ENCODE data around the gene KCNK3. TPM values are rescaled to one million over a fixed set of nuclear protein-coding genes. Genes with fewer than 3 reads are reported as not detected.

Gene KCNK3
- total RNA-seq, 1 experiment from 2014 or later, result 0.09 TPM

GRCh38 chr2:26733413-26733812, 40.9 kb downstream of the KCNK3 start:
- no peak overlapping the region for H2BK120ac ChIP-seq (ENCODE audit: low read depth, low read length, poor library complexity, severe bottlenecking)
- no peak overlapping the region for H2BK20ac ChIP-seq (ENCODE audit: low read depth, low read length, poor library complexity, severe bottlenecking)
- no peaks in the 10 kb centered on the region for H3K4me1 ChIP-seq (ENCODE audit: insufficient read depth, low read length)
- Mint-ChIP-seq H3K4me1 (peaks cover 0 to 3% of the 10 kb centered on the region in 2 experiments; a peak in 1 of 4 replicates), H3K27me3 (ENCODE audit: low read depth) (peaks cover 7% of the 10 kb centered on the region), H3K36me3 (ENCODE audit: insufficient read depth in 1 of 3, low read depth in 3 of 3) (no peaks in the 10 kb centered on the region), H3K27ac (no peak overlapping the region), H3K9me3 (no peaks in the 10 kb centered on the region), H3K4me3 (no peak overlapping the region)
- H3K56ac ChIP-seq (ENCODE audit: insufficient read length, low read depth, low read length), result no peak overlapping the region
- no peaks in the 10 kb centered on the region for H3K27me3 ChIP-seq (ENCODE audit: insufficient read depth, low read length)
- no peak overlapping the region for H2BK12ac ChIP-seq (ENCODE audit: insufficient read length, low read depth, low read length)
- no peak overlapping the region for H4K5ac ChIP-seq (ENCODE audit: insufficient read length, low read depth, low read length)
- no peak for DNase-seq
- no peak overlapping the region for H2AFZ ChIP-seq (ENCODE audit: low read length)
- H3K4me2 ChIP-seq (ENCODE audit: insufficient read depth, insufficient read length, low read length), result no peak overlapping the region
- no peak for TF ChIP-seq CTCF (conservative IDR thresholded peaks at IDR 0.05)
- H2BK15ac ChIP-seq (ENCODE audit: low read depth, low read length), result no peak overlapping the region
- no peaks in the 10 kb centered on the region for H3K79me1 ChIP-seq (ENCODE audit: insufficient read depth, low read depth, low read length, poor library complexity, severe bottlenecking)
- H3K27ac ChIP-seq (ENCODE audit: insufficient read length, low read depth, low read length), result no peak overlapping the region
- H4K8ac ChIP-seq (replicated peaks; ENCODE audit: insufficient read length, low read depth, low read length), result no peak overlapping the region
- H3K4ac ChIP-seq (ENCODE audit: low read depth, low read length), result no peak overlapping the region
- no peaks in the 10 kb centered on the region for H3K23me2 ChIP-seq (ENCODE audit: insufficient read length, low read depth, low read length, poor library complexity, severe bottlenecking)
- H3K18ac ChIP-seq (ENCODE audit: insufficient read length, low read depth, low read length), result no peak overlapping the region
- H2BK5ac ChIP-seq (ENCODE audit: insufficient read length, low read length), result no peak overlapping the region
- no CpG with 5 or more reads among the region's 9 CpGs for WGBS (ENCODE audit: extremely low coverage, insufficient read length, low lambda C conversion rate)
- H3T11ph ChIP-seq (ENCODE audit: low read length), result no peak overlapping the region
- no peak overlapping the region for H3K23ac ChIP-seq (ENCODE audit: insufficient read length, low read depth, low read length)
- H4K20me1 ChIP-seq (ENCODE audit: control insufficient read depth, insufficient read depth, insufficient read length), result no peaks in the 10 kb centered on the region
- H3K9me3 ChIP-seq (ENCODE audit: control insufficient read depth, low read depth, low read length), result no peaks in the 10 kb centered on the region
- no peak overlapping the region for H4K91ac ChIP-seq (ENCODE audit: insufficient read length, low read depth, low read length)
- H3K9ac ChIP-seq (ENCODE audit: extremely low read depth, insufficient read length, low read length), result no peak overlapping the region
- H2AK5ac ChIP-seq (ENCODE audit: insufficient read length, low read length), result no peak overlapping the region
- H3K79me2 ChIP-seq (ENCODE audit: insufficient read depth, low read length), result no peaks in the 10 kb centered on the region
- H3K14ac ChIP-seq (ENCODE audit: insufficient read depth, low read length), result no peak overlapping the region

All from H9 (cell line).